ENCODE results near the gene MYO7A. TPM values are rescaled to one million over a fixed set of nuclear protein-coding genes. Genes with fewer than 3 reads are reported as not detected.

MYO7A gene
- total RNA-seq, 2 experiments from 2014 or later, result 0.61 to 0.63 TPM

DNA sequence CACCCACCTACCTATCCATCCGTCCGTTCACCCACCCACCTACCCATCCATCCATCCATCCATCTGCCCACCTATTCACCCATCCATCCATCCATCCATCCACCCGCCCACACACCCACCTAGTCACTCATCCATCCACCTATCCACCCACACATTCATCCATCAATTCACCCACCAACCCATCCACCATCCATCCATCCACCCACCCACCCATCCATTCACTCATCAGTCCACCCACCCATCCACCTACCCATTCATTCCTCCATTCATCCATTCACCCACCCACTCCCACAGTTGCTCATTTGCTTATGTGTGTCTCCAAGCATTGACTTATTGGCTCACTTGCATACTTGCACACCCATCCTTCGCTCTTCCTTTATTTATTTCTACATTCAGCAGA is 50.1 kb downstream of the MYO7A start:
- H3K27ac Mint-ChIP-seq, result no peak overlapping the region
- Histone ChIP-seq H3K27ac (ENCODE audit: low read depth in 1 of 2, low read length in 2 of 2) (no peak overlapping the region), H3K9me3 (ENCODE audit: control insufficient read depth in 1 of 2, insufficient read depth in 1 of 2, low read length in 2 of 2) (no peaks in the 10 kb centered on the region), H3K36me3 (ENCODE audit: insufficient read depth, low read length) (no peaks in the 10 kb centered on the region), H3K4me3 (ENCODE audit: low read length) (no peak overlapping the region), H3K27me3 (ENCODE audit: control insufficient read depth in 1 of 2, insufficient read depth in 2 of 2, low read length in 2 of 2) (no peaks in the 10 kb centered on the region), H3K4me1 (ENCODE audit: insufficient read depth, low read length) (peaks cover 6% of the 10 kb centered on the region)
- no peaks in the 10 kb centered on the region for H3K36me3 Mint-ChIP-seq (ENCODE audit: low read depth)
- peaks cover 2% of the 10 kb centered on the region for H3K9me3 Mint-ChIP-seq
- ChIA-PET CTCF (no interaction called here), POLR2A (no interaction called here)
- DNase-seq (no peak), ATAC-seq (ENCODE audit: poor library complexity) (no peak)
- no peak overlapping the region for H3K4me3 Mint-ChIP-seq
- no peaks in the 10 kb centered on the region for H3K4me1 Mint-ChIP-seq (ENCODE audit: low read depth)
- intact Hi-C loops (cut with DNase I, micrococcal nuclease), result no loop called here
- H3K27me3 Mint-ChIP-seq, result no peaks in the 10 kb centered on the region
- TF ChIP-seq, protein P1, sequence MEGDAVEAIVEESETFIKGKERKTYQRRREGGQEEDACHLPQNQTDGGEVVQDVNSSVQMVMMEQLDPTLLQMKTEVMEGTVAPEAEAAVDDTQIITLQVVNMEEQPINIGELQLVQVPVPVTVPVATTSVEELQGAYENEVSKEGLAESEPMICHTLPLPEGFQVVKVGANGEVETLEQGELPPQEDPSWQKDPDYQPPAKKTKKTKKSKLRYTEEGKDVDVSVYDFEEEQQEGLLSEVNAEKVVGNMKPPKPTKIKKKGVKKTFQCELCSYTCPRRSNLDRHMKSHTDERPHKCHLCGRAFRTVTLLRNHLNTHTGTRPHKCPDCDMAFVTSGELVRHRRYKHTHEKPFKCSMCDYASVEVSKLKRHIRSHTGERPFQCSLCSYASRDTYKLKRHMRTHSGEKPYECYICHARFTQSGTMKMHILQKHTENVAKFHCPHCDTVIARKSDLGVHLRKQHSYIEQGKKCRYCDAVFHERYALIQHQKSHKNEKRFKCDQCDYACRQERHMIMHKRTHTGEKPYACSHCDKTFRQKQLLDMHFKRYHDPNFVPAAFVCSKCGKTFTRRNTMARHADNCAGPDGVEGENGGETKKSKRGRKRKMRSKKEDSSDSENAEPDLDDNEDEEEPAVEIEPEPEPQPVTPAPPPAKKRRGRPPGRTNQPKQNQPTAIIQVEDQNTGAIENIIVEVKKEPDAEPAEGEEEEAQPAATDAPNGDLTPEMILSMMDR (IDR thresholded peaks at IDR 0.05), result no peak

DNA sequence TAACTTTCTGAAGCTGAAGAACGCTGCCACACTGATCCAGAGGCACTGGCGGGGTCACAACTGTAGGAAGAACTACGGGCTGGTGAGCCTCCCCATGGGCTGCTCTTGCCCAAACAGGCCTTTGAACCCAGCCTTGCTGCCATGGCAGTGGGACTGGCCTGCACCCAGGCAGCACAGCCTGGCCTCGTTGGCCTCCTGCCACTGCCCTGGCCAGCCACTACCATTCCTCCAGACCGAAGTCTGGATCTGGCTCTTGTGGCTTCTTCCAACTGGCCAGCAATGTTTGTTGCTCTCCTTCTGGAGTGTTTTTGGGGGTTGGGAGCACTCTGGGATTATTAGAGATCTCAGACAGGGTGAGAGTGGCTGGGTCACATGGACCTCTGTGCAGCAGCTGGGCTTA is 51.0 kb downstream of the MYO7A start:
- H3K36me3 Mint-ChIP-seq (ENCODE audit: low read depth), result no peaks in the 10 kb centered on the region
- no peaks in the 10 kb centered on the region for H3K4me1 Mint-ChIP-seq (ENCODE audit: low read depth)
- no peak for DNase-seq
- CTCF ChIA-PET, result no interaction called here
- Histone ChIP-seq H3K27me3 (ENCODE audit: control insufficient read depth in 1 of 2, insufficient read depth in 2 of 2, low read length in 2 of 2) (no peaks in the 10 kb centered on the region), H3K4me3 (ENCODE audit: low read length) (no peak overlapping the region), H3K4me1 (ENCODE audit: insufficient read depth, low read length) (peaks cover 6% of the 10 kb centered on the region), H3K36me3 (ENCODE audit: insufficient read depth, low read length) (no peaks in the 10 kb centered on the region), H3K27ac (ENCODE audit: low read depth in 1 of 2, low read length in 2 of 2) (no peak overlapping the region), H3K9me3 (ENCODE audit: control insufficient read depth in 1 of 2, insufficient read depth in 1 of 2, low read length in 2 of 2) (no peaks in the 10 kb centered on the region)
- no peak for ATAC-seq (ENCODE audit: poor library complexity)
- no peak overlapping the region for H3K4me3 Mint-ChIP-seq
- intact Hi-C loops (cut with DNase I, micrococcal nuclease), result no loop called here
- H3K27me3 Mint-ChIP-seq, result no peaks in the 10 kb centered on the region
- TF ChIP-seq, protein P1 (IDR thresholded peaks at IDR 0.05), result no peak
- no peak overlapping the region for H3K27ac Mint-ChIP-seq
- H3K9me3 Mint-ChIP-seq, result peaks cover 2% of the 10 kb centered on the region
- POLR2A ChIA-PET, result no interaction called here

DNA sequence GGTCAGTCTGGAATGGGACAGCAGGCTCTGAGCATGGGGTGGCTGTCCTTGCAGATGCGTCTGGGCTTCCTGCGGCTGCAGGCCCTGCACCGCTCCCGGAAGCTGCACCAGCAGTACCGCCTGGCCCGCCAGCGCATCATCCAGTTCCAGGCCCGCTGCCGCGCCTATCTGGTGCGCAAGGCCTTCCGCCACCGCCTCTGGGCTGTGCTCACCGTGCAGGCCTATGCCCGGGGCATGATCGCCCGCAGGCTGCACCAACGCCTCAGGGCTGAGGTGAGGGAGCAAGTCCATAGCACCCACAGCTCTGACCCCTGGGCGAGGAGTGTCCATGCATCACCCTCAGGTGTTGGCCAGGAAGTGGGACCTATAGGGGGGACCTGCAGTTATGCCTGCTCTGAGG is 51.6 kb downstream of the MYO7A start:
- no peaks in the 10 kb centered on the region for H3K9me3 ChIP-seq (ENCODE audit: control insufficient read depth in 1 of 2, insufficient read depth in 1 of 2, low read length in 2 of 2)
- H3K27ac ChIP-seq (ENCODE audit: low read depth in 1 of 2, low read length in 2 of 2), result no peak overlapping the region
- Mint-ChIP-seq H3K27me3 (no peaks in the 10 kb centered on the region), H3K27ac (no peak overlapping the region), H3K36me3 (ENCODE audit: low read depth) (no peaks in the 10 kb centered on the region), H3K9me3 (peaks cover 2% of the 10 kb centered on the region), H3K4me3 (no peak overlapping the region), H3K4me1 (ENCODE audit: low read depth) (no peaks in the 10 kb centered on the region)
- ChIA-PET POLR2A (no interaction called here), CTCF (no interaction called here)
- H3K27me3 ChIP-seq (ENCODE audit: control insufficient read depth in 1 of 2, insufficient read depth in 2 of 2, low read length in 2 of 2), result no peaks in the 10 kb centered on the region
- DNase-seq (no peak), ATAC-seq (ENCODE audit: poor library complexity) (no peak)
- intact Hi-C loops (cut with DNase I, micrococcal nuclease), result no loop called here
- no peak overlapping the region for H3K4me3 ChIP-seq (ENCODE audit: low read length)
- TF ChIP-seq, protein P1 (IDR thresholded peaks at IDR 0.05), result no peak
- H3K4me1 ChIP-seq (ENCODE audit: insufficient read depth, low read length), result peaks cover 6% of the 10 kb centered on the region
- no peaks in the 10 kb centered on the region for H3K36me3 ChIP-seq (ENCODE audit: insufficient read depth, low read length)

Measured in CD4-positive, alpha-beta T cell (primary cell).